ENCODE data around the gene MRPS22.

GRCh38 chr3:139317660-139318430, 26.0 kb upstream of the MRPS22 start:
- no peak for TF ChIP-seq POLR2AphosphoS5 (IDR thresholded peaks at IDR 0.05; ENCODE audit: low read depth, low read length)
- TF ChIP-seq MAFK (IDR thresholded peaks at IDR 0.05; ENCODE audit: low read depth, low read length), result no peak
- TF ChIP-seq HDAC6 (IDR thresholded peaks at IDR 0.05; ENCODE audit: low read depth, low read length), result no peak
- TF ChIP-seq GTF2F1 (IDR thresholded peaks at IDR 0.05; ENCODE audit: borderline replicate concordance, low read depth, low read length), result no peak
- no peak for TF ChIP-seq EZH2 (IDR thresholded peaks at IDR 0.05; ENCODE audit: low read depth, low read length, severe bottlenecking)
- TF ChIP-seq CTCF (IDR thresholded peaks at IDR 0.05; ENCODE audit: control extremely low read depth in 1 of 3, insufficient read depth in 1 of 3, low read depth in 1 of 3, low read length in 3 of 3), result no peak

All from H1 (cell line).